HG02610 (cell line): ENCODE results near the gene OPTC.
"Not testable (repeated sequence)": the region's sequence is repeated elsewhere in the genome, so short reads cannot be mapped to it uniquely, and the experiment has no call there.

Experiments
- ATAC-seq: cut with Tn5 transposase; IDR thresholded peaks from one replicate; pipeline ENCODE4 v1.9.1; 2021; ENCODE audit warnings: mild to moderate bottlenecking, moderate library complexity; ENCODE audit not compliant: unreplicated experiment

Gene OPTC, protein sequence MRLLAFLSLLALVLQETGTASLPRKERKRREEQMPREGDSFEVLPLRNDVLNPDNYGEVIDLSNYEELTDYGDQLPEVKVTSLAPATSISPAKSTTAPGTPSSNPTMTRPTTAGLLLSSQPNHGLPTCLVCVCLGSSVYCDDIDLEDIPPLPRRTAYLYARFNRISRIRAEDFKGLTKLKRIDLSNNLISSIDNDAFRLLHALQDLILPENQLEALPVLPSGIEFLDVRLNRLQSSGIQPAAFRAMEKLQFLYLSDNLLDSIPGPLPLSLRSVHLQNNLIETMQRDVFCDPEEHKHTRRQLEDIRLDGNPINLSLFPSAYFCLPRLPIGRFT

DNA sequence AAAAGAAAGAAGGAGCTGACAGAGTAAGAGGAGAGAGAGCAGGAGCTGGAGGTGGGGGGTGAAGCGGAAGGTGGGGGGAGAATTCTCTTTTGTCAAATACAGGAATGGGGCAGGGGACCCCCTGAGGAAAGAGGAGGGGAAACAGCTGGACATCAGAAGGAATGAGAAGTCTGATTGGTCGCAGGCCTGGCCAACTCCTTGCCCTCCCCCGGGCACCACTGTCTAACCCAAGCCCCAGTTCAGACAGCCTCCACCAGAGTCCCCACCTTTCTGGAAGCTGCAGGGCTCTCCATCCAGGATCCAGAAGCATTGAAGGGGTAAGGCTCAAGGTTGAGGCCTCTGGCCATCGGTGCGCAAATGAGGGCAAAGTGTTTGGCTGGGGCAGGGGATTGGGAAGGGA, at the start of gene OPTC:
Gene OPTC (plus strand): TSS at position 253 of the 400 bp plus-strand sequence. CDS start 1,853 bp downstream, outside the sequence.
- ATAC-seq: no peak

DNA sequence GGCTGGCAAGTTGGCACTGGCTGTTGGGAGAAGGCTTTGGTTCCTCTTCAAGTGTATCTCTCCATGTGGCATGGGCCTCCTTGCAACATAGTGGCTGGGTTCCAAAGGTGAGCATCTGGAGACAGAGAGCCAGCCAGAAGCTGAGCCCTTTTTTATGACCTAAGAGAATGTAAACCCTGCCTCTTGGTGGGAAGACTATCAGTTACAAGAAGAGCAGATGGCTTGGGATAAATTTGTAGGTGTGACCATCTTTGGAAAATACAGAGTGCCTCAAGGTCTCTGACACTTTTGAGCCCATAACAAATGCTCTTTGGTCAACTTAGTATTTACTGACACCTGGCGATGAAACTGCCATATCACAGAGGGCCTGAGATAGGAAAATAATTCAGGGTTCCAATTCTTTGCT, 49.8 kb upstream of the OPTC start:
- ATAC-seq: no peak

- no peak for ATAC-seq
Measured at GRCh38 chr1:203447151-203447550, 46.8 kb upstream of the OPTC start.

DNA sequence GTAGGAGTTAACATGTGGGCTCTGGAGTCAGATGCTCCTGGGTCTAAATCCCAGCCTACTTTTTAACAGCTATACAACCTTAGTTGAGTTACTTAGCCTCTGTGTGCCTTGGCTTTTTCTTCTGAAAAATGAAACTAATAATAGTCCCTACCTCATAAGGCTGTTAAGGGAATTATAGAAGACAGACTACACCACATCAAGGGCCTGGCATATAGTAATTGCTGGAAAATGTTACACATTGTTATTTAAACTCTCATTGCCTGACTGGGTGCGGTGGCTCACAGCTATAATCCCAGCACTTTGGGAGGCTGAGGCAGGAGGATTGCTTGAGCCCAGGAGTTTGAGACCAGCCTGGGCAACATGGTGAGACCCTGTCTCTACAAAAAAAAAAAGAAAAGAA, 46.4 kb upstream of the OPTC start:
- ATAC-seq: not testable (repeated sequence)

GRCh38 chr1:203448521-203449061, 45.4 kb upstream of the OPTC start:
- no peak for ATAC-seq

GRCh38 chr1:203450001-203450400, 44.0 kb upstream of the OPTC start:
- no peak for ATAC-seq

DNA sequence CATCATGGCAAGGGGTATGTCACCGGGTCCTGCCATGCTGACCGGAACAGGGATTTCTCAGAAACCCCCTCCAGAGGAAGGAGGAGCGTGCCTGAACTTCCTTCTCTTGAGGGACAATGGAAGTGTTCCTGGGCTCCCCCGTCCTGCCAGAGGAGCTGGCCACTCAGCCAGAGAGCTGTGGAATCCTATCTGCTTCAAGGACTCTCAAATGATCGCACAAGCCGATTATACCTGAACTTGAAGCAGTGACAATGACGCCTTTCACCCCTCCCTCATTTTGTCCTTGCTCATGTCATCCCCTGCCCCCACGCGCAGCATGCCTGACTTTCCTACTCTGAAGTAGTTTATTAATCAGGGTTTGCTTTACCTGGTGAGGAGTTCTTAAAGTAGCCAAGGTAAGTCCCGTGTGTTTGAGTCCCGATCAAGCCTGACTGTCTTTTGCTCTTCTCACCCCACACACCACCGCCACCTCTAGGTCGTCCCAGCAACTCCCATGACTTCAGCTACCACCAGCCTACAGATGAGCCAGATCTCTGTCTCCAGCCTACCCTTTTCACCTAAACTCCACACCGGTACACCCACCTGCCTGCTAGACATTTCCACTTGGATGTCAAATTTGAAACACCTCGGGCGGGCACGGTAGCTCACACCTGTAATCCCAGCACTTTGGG, 43.3 kb upstream of the OPTC start:
- ATAC-seq: no peak

DNA sequence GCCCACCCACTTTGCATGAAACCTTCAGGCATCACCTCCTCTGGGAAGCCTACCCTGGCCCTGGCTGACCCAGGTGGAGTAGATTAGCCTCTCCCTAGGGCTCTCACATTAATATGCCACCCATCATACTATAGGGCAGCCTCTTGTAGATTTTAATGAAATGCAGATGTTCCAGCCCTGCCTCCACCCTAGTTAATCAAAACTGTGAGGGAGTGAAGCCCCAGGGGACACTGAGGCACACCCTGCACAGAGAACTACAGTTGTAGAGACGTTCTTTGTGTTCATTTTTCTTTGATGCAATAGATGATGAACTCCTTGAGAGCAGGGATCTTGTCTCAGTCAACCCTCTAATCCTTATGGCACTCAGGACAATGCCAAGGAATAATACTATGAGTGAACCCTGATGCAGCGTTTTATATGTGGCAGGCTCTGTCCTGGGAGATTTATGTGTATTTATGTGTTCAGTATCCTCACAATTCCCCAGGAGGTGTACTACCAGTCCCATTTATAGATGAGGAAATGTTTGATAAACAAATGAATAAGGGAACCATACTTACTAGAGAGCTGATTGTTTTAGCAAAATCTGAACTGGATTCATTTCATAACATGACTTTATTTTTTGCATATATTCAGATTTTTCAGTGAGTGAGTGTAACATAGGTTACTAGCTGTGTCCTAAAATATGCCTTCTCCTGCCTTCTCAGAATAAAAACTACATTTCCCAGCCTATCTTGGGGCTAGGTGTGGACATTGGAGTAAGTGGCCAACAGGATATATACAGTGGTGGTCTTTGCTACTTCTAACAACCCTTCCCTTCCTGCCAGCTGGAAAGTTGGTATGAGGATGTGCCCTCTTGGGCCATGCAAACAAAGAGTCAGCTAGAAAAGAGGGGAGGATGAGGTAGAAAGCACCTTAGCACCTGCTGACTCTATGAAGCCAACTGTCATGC, 41.8 kb upstream of the OPTC start:
- ATAC-seq: no peak

GRCh38 chr1:203453016-203453415, 40.9 kb upstream of the OPTC start:
- ATAC-seq: no peak

DNA sequence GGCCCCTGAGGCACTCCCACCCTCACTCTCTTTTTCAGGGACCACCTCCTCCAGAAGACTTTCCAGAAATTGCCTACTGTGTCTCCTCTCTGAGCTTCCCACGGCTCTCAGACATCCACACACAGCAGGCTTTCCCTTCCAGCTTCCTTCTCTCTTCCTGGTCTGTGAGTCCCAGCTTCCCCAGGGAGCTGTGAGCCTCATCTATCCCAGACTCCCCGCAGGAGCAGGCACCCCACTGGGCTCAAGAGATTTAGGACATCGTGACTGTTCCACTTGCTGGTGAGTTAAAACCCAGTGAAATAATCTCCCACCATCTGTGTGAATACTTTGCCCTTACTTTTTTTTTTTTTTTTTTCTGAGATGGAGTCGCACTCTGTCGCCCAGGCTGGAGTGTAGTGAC, 40.3 kb upstream of the OPTC start:
- ATAC-seq: no peak

DNA sequence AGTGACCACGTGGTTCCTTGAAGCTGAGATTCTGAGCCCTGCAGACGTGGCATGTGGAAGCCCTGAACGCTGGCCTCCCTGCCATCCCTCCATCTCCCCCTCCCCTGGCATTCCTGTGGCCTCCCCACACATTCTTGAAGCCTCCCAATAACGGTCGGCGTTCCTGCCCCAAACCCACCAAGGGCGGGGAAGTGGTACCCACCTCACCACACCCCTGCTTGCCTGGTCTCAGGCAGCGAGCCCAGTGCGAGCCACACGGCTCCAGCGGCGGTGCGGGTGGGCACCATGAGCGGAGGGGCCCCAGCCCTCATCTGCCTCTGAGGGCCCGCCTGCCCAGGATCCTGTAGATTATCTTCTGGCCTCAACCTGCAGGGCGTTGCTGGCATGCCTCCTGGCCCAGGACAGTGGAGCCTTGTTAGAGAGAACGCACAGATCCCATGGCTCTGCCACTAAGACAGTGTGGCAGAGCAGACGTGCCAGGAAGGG, 38.9 kb upstream of the OPTC start:
- ATAC-seq: no peak

- ATAC-seq: no peak
Measured at GRCh38 chr1:203455706-203456105, 38.2 kb upstream of the OPTC start.

GRCh38 chr1:203456577-203456976, 37.4 kb upstream of the OPTC start:
- no peak for ATAC-seq

GRCh38 chr1:203458078-203458477, 35.9 kb upstream of the OPTC start:
- no peak for ATAC-seq

GRCh38 chr1:203459671-203460201, 34.2 kb upstream of the OPTC start:
- no peak for ATAC-seq

GRCh38 chr1:203461717-203462116, 32.2 kb upstream of the OPTC start:
- ATAC-seq: no peak

GRCh38 chr1:203462143-203462542, 31.8 kb upstream of the OPTC start:
- ATAC-seq: no peak

GRCh38 chr1:203462878-203463277, 31.1 kb upstream of the OPTC start:
- no peak for ATAC-seq

DNA sequence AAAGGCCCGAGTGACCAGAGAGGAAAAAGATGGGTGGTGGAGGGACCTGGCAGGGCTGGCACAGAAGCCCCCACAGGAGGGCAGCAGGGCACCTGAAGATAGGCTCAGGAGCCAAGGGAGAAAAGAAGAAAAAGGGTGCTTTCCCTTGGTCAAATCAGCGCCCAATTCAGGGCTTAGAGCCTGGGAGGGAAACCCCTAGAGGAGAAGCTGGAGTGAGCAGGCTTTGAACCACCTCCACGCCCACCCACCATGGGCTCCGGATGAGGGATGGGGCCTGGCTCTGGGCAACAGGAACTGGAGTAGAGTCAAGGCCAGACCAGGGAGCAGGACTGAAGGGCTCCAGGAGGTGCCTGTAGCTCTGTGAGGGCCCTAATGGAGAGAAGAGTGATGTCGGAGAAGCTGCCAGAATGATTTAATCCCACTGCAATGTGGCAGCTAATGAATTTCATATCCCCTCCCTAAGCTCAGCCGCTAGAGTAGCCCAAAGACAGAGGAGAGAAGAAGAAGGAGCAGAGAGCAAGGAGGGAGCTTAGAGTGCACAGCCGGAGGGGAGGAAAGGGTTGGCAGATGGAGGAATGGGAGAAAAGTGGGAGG, 30.4 kb upstream of the OPTC start:
- no peak for ATAC-seq

GRCh38 chr1:203464226-203464625, 29.7 kb upstream of the OPTC start:
- no peak for ATAC-seq
